HG03066 (cell line): ENCODE measurements around the gene HYAL2.
"Not testable (repeated sequence)": the region's sequence is repeated elsewhere in the genome, so short reads cannot be mapped to it uniquely, and the experiment has no call there.

Experiments
- ATAC-seq: cut with Tn5 transposase; IDR thresholded peaks from one replicate; pipeline ENCODE4 v1.9.1; 2021; ENCODE audit warnings: low read depth; ENCODE audit not compliant: unreplicated experiment

Gene HYAL2

GRCh38 chr3:50272911-50273688 lies 49.4 kb downstream of the HYAL2 start:
- ATAC-seq = peak; percentile 78

- ATAC-seq = not testable (repeated sequence)
These were observed 50.0 kb downstream of the HYAL2 start for GRCh38 chr3:50272538-50272910.

- ATAC-seq = no peak
These were observed 51.1 kb downstream of the HYAL2 start for GRCh38 chr3:50271314-50271936.

GRCh38 chr3:50270422-50271224 lies 51.9 kb downstream of the HYAL2 start:
- no peak for ATAC-seq

DNA sequence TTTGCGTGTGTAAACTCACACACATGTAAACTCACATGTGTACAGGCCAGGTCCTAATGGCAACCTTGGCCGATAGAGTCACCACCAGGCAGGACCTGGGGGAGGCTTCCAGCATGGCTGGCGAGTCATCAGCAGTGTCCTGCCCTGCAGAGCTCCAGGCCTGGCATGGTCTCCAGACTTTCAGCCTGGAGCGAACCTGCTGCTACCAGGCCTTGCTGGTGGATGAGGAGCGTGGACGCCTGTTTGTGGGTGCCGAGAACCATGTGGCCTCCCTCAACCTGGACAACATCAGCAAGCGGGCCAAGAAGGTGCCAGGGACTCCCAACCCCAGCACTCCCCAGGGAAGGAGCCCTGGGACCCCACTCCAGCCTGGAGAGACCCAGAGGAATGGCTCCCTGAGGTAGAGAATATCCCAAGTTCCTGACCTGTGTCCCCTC lies 52.5 kb downstream of the HYAL2 start:
- no peak for ATAC-seq

DNA sequence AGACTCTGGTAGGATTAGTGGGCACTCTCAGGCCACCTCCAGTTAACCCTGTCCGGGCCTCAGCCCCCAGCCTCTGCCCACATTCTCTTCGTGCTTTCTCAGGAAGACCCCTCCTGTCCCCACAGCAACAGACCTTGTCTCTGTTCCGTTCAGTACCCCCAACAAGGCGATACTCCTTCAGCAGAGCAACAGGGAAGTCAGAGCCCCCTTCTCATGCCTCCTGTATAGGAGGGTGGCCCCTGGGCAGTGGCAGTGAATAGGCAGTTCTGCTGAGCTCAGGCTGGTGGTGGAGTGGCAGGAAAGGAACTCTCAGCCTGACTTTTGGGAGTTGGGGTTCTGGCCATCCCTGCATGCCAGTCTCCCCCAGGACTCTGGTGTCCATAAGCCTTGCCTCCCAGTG lies 53.1 kb downstream of the HYAL2 start:
- no peak for ATAC-seq

DNA sequence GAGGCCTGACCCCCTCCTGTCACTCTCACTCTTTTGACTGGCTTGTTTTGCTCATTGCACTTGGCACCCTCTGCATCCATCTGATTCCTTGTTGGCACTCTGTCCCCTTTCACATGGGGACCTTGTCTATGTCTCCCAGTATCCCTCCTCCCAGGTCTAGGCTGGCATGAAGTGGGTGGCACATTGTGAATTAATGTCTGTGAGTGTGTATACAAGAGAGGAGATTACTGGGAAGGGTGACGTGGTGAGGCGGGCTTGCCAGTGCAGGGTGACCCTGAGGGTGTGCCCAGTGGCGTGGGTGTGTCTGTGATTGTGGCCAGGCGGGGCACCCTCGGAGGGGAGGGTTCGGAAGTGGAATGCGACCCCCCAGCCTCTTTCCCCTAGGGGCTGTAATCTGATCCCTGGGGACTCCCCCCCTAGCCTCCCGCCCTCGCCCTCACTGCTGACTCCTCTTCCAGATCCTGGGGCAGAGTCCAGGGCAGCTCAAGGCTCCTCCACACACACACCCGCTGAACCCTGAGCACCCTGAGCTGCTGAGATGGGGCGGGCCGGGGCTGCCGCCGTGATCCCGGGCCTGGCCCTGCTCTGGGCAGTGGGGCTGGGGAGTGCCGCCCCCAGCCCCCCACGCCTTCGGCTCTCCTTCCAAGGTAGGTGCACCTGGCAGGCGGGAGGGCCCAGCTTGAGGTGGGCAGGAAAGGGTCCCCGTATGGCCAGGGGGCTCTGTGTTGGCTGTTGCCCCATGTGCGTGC lies 53.7 kb downstream of the HYAL2 start, which contains the start of gene SEMA3B:
TSS of gene SEMA3B (plus strand) at position 445 of the 749 bp plus-strand sequence. CDS start at position 539, 94 bp downstream.
- no peak for ATAC-seq

DNA sequence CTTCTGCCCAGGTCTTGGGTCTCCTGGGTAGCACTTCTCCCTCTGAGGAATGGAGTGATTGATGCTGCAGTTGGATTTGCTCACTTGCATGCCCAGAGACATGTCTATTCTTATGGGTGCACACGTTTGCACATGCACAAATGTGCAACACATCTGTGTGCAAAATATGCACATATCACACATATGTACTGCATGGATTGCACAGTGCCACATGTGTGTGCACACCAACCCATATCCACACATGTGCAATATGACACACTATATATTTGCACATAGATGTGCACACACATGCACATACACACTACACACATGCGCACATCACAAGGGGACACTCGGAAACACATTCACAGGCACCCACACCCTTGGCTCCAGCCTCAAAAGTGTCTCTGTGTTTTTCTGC lies 54.3 kb downstream of the HYAL2 start:
- ATAC-seq = no peak
